Measurements from ENCODE around the gene KCTD10. TPM values are rescaled to one million over a fixed set of nuclear protein-coding genes. Genes with fewer than 3 reads are reported as not detected.
A peak's percentile ranks its signal among the peaks of the same experiment; 100 is the strongest.

The KCTD10 gene
- polyA plus RNA-seq, 3 donors = 18.1 to 21.0 (median 20.0) TPM

GRCh38 chr12:109493938-109494337, 16.8 kb upstream of the KCTD10 start:
- no peaks in the 10 kb centered on the region for H3K4me1 Mint-ChIP-seq
- no peaks in the 10 kb centered on the region for H3K9me3 ChIP-seq (replicated peaks in 1 of 2; ENCODE audit: control insufficient read depth in 1 of 2, insufficient read depth in 1 of 2, low read length in 2 of 2)
- H3K27ac Mint-ChIP-seq = no peak overlapping the region
- H3K27me3 Mint-ChIP-seq (ENCODE audit: low read depth in 3 of 3) = no peaks in the 10 kb centered on the region
- no peaks in the 10 kb centered on the region for H3K79me2 ChIP-seq (ENCODE audit: insufficient read depth, low read length)
- H3K36me3 ChIP-seq (replicated peaks in 1 of 2; ENCODE audit: control insufficient read depth in 1 of 2, insufficient read depth in 2 of 2, low read length in 2 of 2) = peaks cover 62 to 94% of the 10 kb centered on the region in 2 donors
- WGBS (ENCODE audit: insufficient coverage) = 100% methylated on average over 1 of the region's 1 CpG
- H2AFZ ChIP-seq (ENCODE audit: insufficient read depth, low read depth, low read length, poor library complexity, severe bottlenecking) = no peak overlapping the region
- no peak overlapping the region for H3K27ac ChIP-seq (ENCODE audit: low read depth in 1 of 2, low read length in 2 of 2)
- H3K4me1 ChIP-seq (ENCODE audit: control insufficient read depth in 1 of 2, insufficient read depth in 2 of 2, low read length in 2 of 2) = no peaks in the 10 kb centered on the region
- H3K27me3 ChIP-seq (ENCODE audit: control insufficient read depth in 2 of 2, insufficient read depth in 2 of 2, low read length in 2 of 2) = no peaks in the 10 kb centered on the region
- H4K20me1 ChIP-seq (ENCODE audit: insufficient read depth, low read length) = no peaks in the 10 kb centered on the region
- intact Hi-C loops (cut with micrococcal nuclease) = no loop called here
- no peak for DNase-seq
- H3K4me3 ChIP-seq (replicated peaks in 1 of 3; ENCODE audit: low read depth in 2 of 3, low read length in 3 of 3) = no peak overlapping the region
- peaks cover 85 to 89% of the 10 kb centered on the region in 2 donors for H3K36me3 Mint-ChIP-seq
- TF ChIP-seq CTCF (IDR thresholded peaks at IDR 0.05) = no peak
- peaks cover 0 to 7% (median 2%) of the 10 kb centered on the region in 7 donors for H3K9me3 Mint-ChIP-seq
- no peak overlapping the region for H3K9ac ChIP-seq (ENCODE audit: insufficient read depth, low read length, poor library complexity, severe bottlenecking)
- no peak overlapping the region for H3K4me2 ChIP-seq (replicated peaks; ENCODE audit: extremely low read depth, low read length, poor library complexity, severe bottlenecking)
- no peak overlapping the region for H3K4me3 Mint-ChIP-seq

GRCh38 chr12:109493090-109493489, 16.0 kb upstream of the KCTD10 start:
- Mint-ChIP-seq H3K27me3 (ENCODE audit: low read depth in 3 of 3) (no peaks in the 10 kb centered on the region), H3K36me3 (peaks cover 85 to 89% of the 10 kb centered on the region in 2 donors), H3K4me1 (no peaks in the 10 kb centered on the region), H3K4me3 (no peak overlapping the region), H3K27ac (peak overlapping the region in 1 of 7 donors; percentile 21), H3K9me3 (peaks cover 0 to 7% (median 2%) of the 10 kb centered on the region in 7 donors)
- H2AFZ ChIP-seq (ENCODE audit: insufficient read depth, low read depth, low read length, poor library complexity, severe bottlenecking) = no peak overlapping the region
- H4K20me1 ChIP-seq (ENCODE audit: insufficient read depth, low read length) = no peaks in the 10 kb centered on the region
- intact Hi-C loops (cut with micrococcal nuclease) = no loop called here
- no peaks in the 10 kb centered on the region for H3K4me1 ChIP-seq (ENCODE audit: control insufficient read depth in 1 of 2, insufficient read depth in 2 of 2, low read length in 2 of 2)
- H3K27me3 ChIP-seq (ENCODE audit: control insufficient read depth in 2 of 2, insufficient read depth in 2 of 2, low read length in 2 of 2) = no peaks in the 10 kb centered on the region
- H3K9me3 ChIP-seq (replicated peaks in 1 of 2; ENCODE audit: control insufficient read depth in 1 of 2, insufficient read depth in 1 of 2, low read length in 2 of 2) = no peaks in the 10 kb centered on the region
- H3K4me3 ChIP-seq (replicated peaks in 1 of 3; ENCODE audit: low read depth in 2 of 3, low read length in 3 of 3) = no peak overlapping the region
- no peak overlapping the region for H3K27ac ChIP-seq (ENCODE audit: low read depth in 1 of 2, low read length in 2 of 2)
- H3K4me2 ChIP-seq (replicated peaks; ENCODE audit: extremely low read depth, low read length, poor library complexity, severe bottlenecking) = no peak overlapping the region
- peaks cover 62 to 94% of the 10 kb centered on the region in 2 donors for H3K36me3 ChIP-seq (replicated peaks in 1 of 2; ENCODE audit: control insufficient read depth in 1 of 2, insufficient read depth in 2 of 2, low read length in 2 of 2)
- no peak overlapping the region for H3K9ac ChIP-seq (ENCODE audit: insufficient read depth, low read length, poor library complexity, severe bottlenecking)
- H3K79me2 ChIP-seq (ENCODE audit: insufficient read depth, low read length) = no peaks in the 10 kb centered on the region
- no peak for DNase-seq
- no peak for TF ChIP-seq CTCF (IDR thresholded peaks at IDR 0.05)
